Neural progenitor cell (in vitro differentiated cells): ENCODE results near the gene CDK5. TPM values are rescaled to one million over a fixed set of nuclear protein-coding genes. Genes with fewer than 3 reads are reported as not detected.
"Not testable (repeated sequence)": the region's sequence is repeated elsewhere in the genome, so short reads cannot be mapped to it uniquely, and the experiment has no call there.

Source experiments
- DNase-seq: peaks from one replicate; pipeline ENCODE4 v3.0.0-alpha.2; 2016; ENCODE audit warnings: low spot score
- H2AFZ ChIP-seq: fragments of 200-600 bp; sonication (generic); replicated peaks from 2 replicates; pipeline ENCODE4 v1.6.1; 2016; ENCODE audit warnings: antibody characterized with exemption
- H3F3A ChIP-seq: fragments of 200-600 bp; sonication (generic); 2 replicates; pipeline ENCODE4 v1.6.1; 2016; ENCODE audit warnings: antibody characterized with exemption, low read depth
- H3K27ac ChIP-seq: fragments of 200-600 bp; sonication (generic); 2 replicates; pipeline ENCODE4 v1.5.1; 2016; ENCODE audit warnings: mild to moderate bottlenecking
- H3K27me3 ChIP-seq: fragments of 200-600 bp; sonication (generic); 2 replicates; pipeline ENCODE4 v1.6.1; 2016; ENCODE audit warnings: mild to moderate bottlenecking, moderate library complexity
- H3K36me3 ChIP-seq: fragments of 200-600 bp; sonication (generic); 2 replicates; pipeline ENCODE4 v1.5.1; 2016
- H3K4me1 ChIP-seq: fragments of 200-600 bp; sonication (generic); 2 replicates; pipeline ENCODE4 v1.6.1; 2016; ENCODE audit warnings: mixed run types
- H3K4me2 ChIP-seq: fragments of 200-600 bp; sonication (generic); 2 replicates; pipeline ENCODE4 v1.6.1; 2016
- H3K4me3 ChIP-seq: fragments of 200-600 bp; sonication (generic); 2 replicates; pipeline ENCODE4 v1.5.1; 2016
- H3K79me2 ChIP-seq: fragments of 200-600 bp; sonication (generic); 2 replicates; pipeline ENCODE4 v1.6.1; 2016; ENCODE audit warnings: low read depth
- H3K9ac ChIP-seq: fragments of 200-600 bp; sonication (generic); 2 replicates; pipeline ENCODE4 v1.6.1; 2016
- H3K9me3 ChIP-seq: fragments of 200-600 bp; sonication (generic); 2 replicates; pipeline ENCODE4 v1.5.1; 2016; ENCODE audit warnings: low read depth
- H4K20me1 ChIP-seq: fragments of 200-600 bp; sonication (generic); 2 replicates; pipeline ENCODE4 v1.6.1; 2016; ENCODE audit warnings: low read depth
- H3K27ac Mint-ChIP-seq: 3 replicates; pipeline ENCODE4 v1.8.0; 2021; ENCODE audit warnings: mixed read lengths
- H3K27me3 Mint-ChIP-seq: 2 replicates; pipeline ENCODE4 v1.8.0; 2022; ENCODE audit warnings: low read depth, mild to moderate bottlenecking, inconsistent platforms, moderate library complexity, mixed read lengths; ENCODE audit not compliant: insufficient read depth
- H3K36me3 Mint-ChIP-seq: 3 replicates; pipeline ENCODE4 v1.8.0; 2021; ENCODE audit warnings: mixed read lengths
- H3K4me1 Mint-ChIP-seq: 3 replicates; pipeline ENCODE4 v1.8.0; 2021; ENCODE audit warnings: mixed read lengths
- H3K4me3 Mint-ChIP-seq: 3 replicates; pipeline ENCODE4 v1.8.0; 2021; ENCODE audit warnings: mild to moderate bottlenecking, moderate library complexity, mixed read lengths
- H3K9me3 Mint-ChIP-seq: 3 replicates; pipeline ENCODE4 v1.8.0; 2020; ENCODE audit warnings: mixed read lengths
- EZH2 ChIP-seq: fragments of 200-600 bp; sonication (generic); IDR thresholded peaks from 2 replicates; pipeline ENCODE4 v1.6.1; 2017; ENCODE audit warnings: antibody characterized with exemption, mild to moderate bottlenecking, moderate library complexity
- EZH2phosphoT487 ChIP-seq: fragments of 200-600 bp; sonication (generic); IDR thresholded peaks from 2 replicates; pipeline ENCODE4 v1.6.1; 2017; ENCODE audit warnings: antibody characterized with exemption
- total RNA-seq: library from RNA; depleted of rRNA; stranded (reverse); fragments of >200 nt; gene quantifications from 2 replicates; pipeline ENCODE4 v1.2.3, GENCODE V29; 2015; ENCODE audit warnings: low replicate concordance
- TF ChIP-seq, protein P1 (sequence below): fragments of 200-600 bp; sonication (generic); IDR thresholded peaks from 2 replicates; pipeline ENCODE4 v1.5.1; 2017; ENCODE audit warnings: antibody characterized with exemption, mild to moderate bottlenecking

Gene CDK5
- total RNA-seq, 1 donor from 2014 or later = 8.1 TPM

GRCh38 chr7:151031011-151031410 is 26.7 kb downstream of the CDK5 start:
- Histone ChIP-seq H3F3A (peaks cover 17% of the 10 kb centered on the region), H3K9me3 (no peaks in the 10 kb centered on the region), H3K79me2 (peaks cover 2% of the 10 kb centered on the region), H3K27me3 (peaks cover 5% of the 10 kb centered on the region), H3K4me1 (peaks cover 9% of the 10 kb centered on the region), H3K36me3 (no peaks in the 10 kb centered on the region), H4K20me1 (no peaks in the 10 kb centered on the region), H2AFZ (no peak overlapping the region), H3K4me2 (no peak overlapping the region), H3K9ac (no peak overlapping the region), H3K27ac (no peak overlapping the region), H3K4me3 (no peak overlapping the region)
- H3K4me1 Mint-ChIP-seq = peaks cover 33% of the 10 kb centered on the region
- TF ChIP-seq, protein P1, sequence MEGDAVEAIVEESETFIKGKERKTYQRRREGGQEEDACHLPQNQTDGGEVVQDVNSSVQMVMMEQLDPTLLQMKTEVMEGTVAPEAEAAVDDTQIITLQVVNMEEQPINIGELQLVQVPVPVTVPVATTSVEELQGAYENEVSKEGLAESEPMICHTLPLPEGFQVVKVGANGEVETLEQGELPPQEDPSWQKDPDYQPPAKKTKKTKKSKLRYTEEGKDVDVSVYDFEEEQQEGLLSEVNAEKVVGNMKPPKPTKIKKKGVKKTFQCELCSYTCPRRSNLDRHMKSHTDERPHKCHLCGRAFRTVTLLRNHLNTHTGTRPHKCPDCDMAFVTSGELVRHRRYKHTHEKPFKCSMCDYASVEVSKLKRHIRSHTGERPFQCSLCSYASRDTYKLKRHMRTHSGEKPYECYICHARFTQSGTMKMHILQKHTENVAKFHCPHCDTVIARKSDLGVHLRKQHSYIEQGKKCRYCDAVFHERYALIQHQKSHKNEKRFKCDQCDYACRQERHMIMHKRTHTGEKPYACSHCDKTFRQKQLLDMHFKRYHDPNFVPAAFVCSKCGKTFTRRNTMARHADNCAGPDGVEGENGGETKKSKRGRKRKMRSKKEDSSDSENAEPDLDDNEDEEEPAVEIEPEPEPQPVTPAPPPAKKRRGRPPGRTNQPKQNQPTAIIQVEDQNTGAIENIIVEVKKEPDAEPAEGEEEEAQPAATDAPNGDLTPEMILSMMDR = no peak
- TF ChIP-seq EZH2 = no peak
- TF ChIP-seq EZH2phosphoT487 = no peak
- no peak overlapping the region for H3K4me3 Mint-ChIP-seq
- no peaks in the 10 kb centered on the region for H3K9me3 Mint-ChIP-seq
- peaks cover 4% of the 10 kb centered on the region for H3K36me3 Mint-ChIP-seq
- no peak for DNase-seq
- H3K27me3 Mint-ChIP-seq = peaks cover 7% of the 10 kb centered on the region
- H3K27ac Mint-ChIP-seq = no peak overlapping the region

- Histone ChIP-seq H2AFZ (peak overlapping the region; percentile 94), H3K9ac (no peak overlapping the region), H3K4me3 (peak overlapping the region; percentile 83), H3K4me1 (peaks cover 13% of the 10 kb centered on the region), H3K27ac (no peak overlapping the region), H3K36me3 (no peaks in the 10 kb centered on the region), H4K20me1 (no peaks in the 10 kb centered on the region), H3K4me2 (peak overlapping the region; percentile 78), H3K79me2 (peaks cover 2% of the 10 kb centered on the region), H3K9me3 (no peaks in the 10 kb centered on the region), H3K27me3 (peaks cover 24% of the 10 kb centered on the region), H3F3A (peaks cover 17% of the 10 kb centered on the region)
- Mint-ChIP-seq H3K27me3 (peaks cover 11% of the 10 kb centered on the region), H3K4me1 (peaks cover 40% of the 10 kb centered on the region), H3K9me3 (no peaks in the 10 kb centered on the region), H3K4me3 (peak overlapping the region; percentile 90), H3K36me3 (peaks cover 4% of the 10 kb centered on the region), H3K27ac (peak overlapping the region; percentile 81)
- DNase-seq = no peak
- TF ChIP-seq EZH2phosphoT487 = no peak
- no peak for TF ChIP-seq EZH2
- TF ChIP-seq, protein P1 = no peak
These were observed 28.7 kb downstream of the CDK5 start for GRCh38 chr7:151028948-151029501.

GRCh38 chr7:151028131-151028947 is 29.4 kb downstream of the CDK5 start, which contains the start of gene ABCB8:
Gene ABCB8 (plus strand): TSS chr7:151028450. CDS start chr7:151028516, 66 bp downstream.
- H3K4me3 ChIP-seq = peak within 1 kb of the TSS; percentile 83
- Mint-ChIP-seq H3K4me3 (peak within 1 kb of the TSS; percentile 90), H3K36me3 (peaks cover 4% of the 10 kb centered on the region), H3K27ac (peak within 1 kb of the TSS; percentile 81), H3K9me3 (no peaks in the 10 kb centered on the region), H3K27me3 (peaks cover 11% of the 10 kb centered on the region), H3K4me1 (peaks cover 40% of the 10 kb centered on the region)
- H3K36me3 ChIP-seq = no peaks in the 10 kb centered on the region
- H3K4me1 ChIP-seq = peaks cover 13% of the 10 kb centered on the region
- no peak for TF ChIP-seq EZH2phosphoT487
- no peak for TF ChIP-seq EZH2
- TF ChIP-seq, protein P1 = peak; percentile 53
- no peaks in the 10 kb centered on the region for H4K20me1 ChIP-seq
- H3F3A ChIP-seq = peaks cover 17% of the 10 kb centered on the region
- peak within 1 kb of the TSS; percentile 94 for H2AFZ ChIP-seq
- peaks cover 2% of the 10 kb centered on the region for H3K79me2 ChIP-seq
- no peak within 1 kb of the TSS for H3K27ac ChIP-seq
- DNase-seq = peak; percentile 98
- peaks cover 24% of the 10 kb centered on the region for H3K27me3 ChIP-seq
- H3K9ac ChIP-seq = no peak within 1 kb of the TSS
- no peaks in the 10 kb centered on the region for H3K9me3 ChIP-seq
- H3K4me2 ChIP-seq = peak within 1 kb of the TSS; percentile 85

GRCh38 chr7:151027728-151028130 is 30.0 kb downstream of the CDK5 start:
- Mint-ChIP-seq H3K4me1 (peaks cover 44% of the 10 kb centered on the region), H3K27ac (peak overlapping the region; percentile 69), H3K27me3 (peaks cover 13% of the 10 kb centered on the region), H3K4me3 (peak overlapping the region; percentile 90)
- H3K9me3 Mint-ChIP-seq, H2AFZ ChIP-seq, DNase-seq, H4K20me1 ChIP-seq, H3K36me3 Mint-ChIP-seq, H3K9ac ChIP-seq, H3K9me3 ChIP-seq, H3K36me3 ChIP-seq, H3K27ac ChIP-seq, H3K79me2 ChIP-seq: not testable (repeated sequence)
- peaks cover 13% of the 10 kb centered on the region for H3K4me1 ChIP-seq
- H3K4me3 ChIP-seq = peak overlapping the region; percentile 83
- H3K27me3 ChIP-seq = peaks cover 24% of the 10 kb centered on the region
- peak overlapping the region; percentile 85 for H3K4me2 ChIP-seq
- H3F3A ChIP-seq = peaks cover 17% of the 10 kb centered on the region

GRCh38 chr7:151026771-151027727 is 30.6 kb downstream of the CDK5 start:
- H2AFZ ChIP-seq = not testable (repeated sequence)
- Histone ChIP-seq H3K4me3 (peak overlapping the region; percentile 83), H3F3A (peaks cover 17% of the 10 kb centered on the region)

More at GRCh38 chr7:151026771-151027727, 30.6 kb downstream of the CDK5 start:
- not testable (repeated sequence) for H3K79me2 ChIP-seq, H4K20me1 ChIP-seq, H3K9me3 ChIP-seq, H3K36me3 ChIP-seq, H3K9me3 Mint-ChIP-seq, H3K36me3 Mint-ChIP-seq, H3K9ac ChIP-seq, H3K27ac ChIP-seq
- H3K27ac Mint-ChIP-seq = peak overlapping the region; percentile 69
- DNase-seq = peak; percentile 75
- peak overlapping the region; percentile 90 for H3K4me3 Mint-ChIP-seq
- peaks cover 44% of the 10 kb centered on the region for H3K4me1 Mint-ChIP-seq
- Histone ChIP-seq H3K4me2 (peak overlapping the region; percentile 85), H3K27me3 (peaks cover 24% of the 10 kb centered on the region), H3K4me1 (peaks cover 13% of the 10 kb centered on the region)
- peaks cover 13% of the 10 kb centered on the region for H3K27me3 Mint-ChIP-seq
